H1 (cell line): Measurements from ENCODE around the gene FAM234A. TPM values are rescaled to one million over a fixed set of nuclear protein-coding genes. Genes with fewer than 3 reads are reported as not detected.

ENCODE experiments used
- CTCF ChIA-PET: fragments of 300-600 bp; sonication (Branson Sonifier 250); formaldehyde crosslinking; loops from one replicate; lab custom pipeline; 2021; ENCODE audit not compliant: partially characterized antibody; lab: Charles Lee
- POLR2A ChIA-PET: fragments of 300-600 bp; sonication (Branson Sonifier 250); formaldehyde crosslinking; loops from one replicate; lab custom pipeline; 2021; ENCODE audit warnings: inconsistent platforms; ENCODE audit not compliant: partially characterized antibody; lab: Charles Lee
- DNase-seq, 2 experiments: peaks; one replicate each; pipeline versions ENCODE4 v3.0.0 to v3.0.0-alpha.2; 2010 to 2022; ENCODE audit warnings: low spot score in 2 of 2, low read depth in 1 of 2, mixed read lengths in 1 of 2
- FAIRE-seq: peaks from 2 replicates; lab custom pipeline; 2011; peaks lifted over from hg19 to GRCh38; lab: Jason Lieb, UNC
- H2AFZ ChIP-seq: 2 replicates; pipeline ENCODE4 v1.8.1; 2012; ENCODE audit warnings: low read length, inconsistent platforms
- H2AK5ac ChIP-seq: 2 replicates; pipeline ENCODE4 v1.6.1; 2013; ENCODE audit warnings: low read depth, low read length
- H2BK120ac ChIP-seq: replicated peaks from 2 replicates; pipeline ENCODE3; 2013; ENCODE audit warnings: low read depth, low read length, inconsistent platforms
- H2BK12ac ChIP-seq: 2 replicates; pipeline ENCODE4 v1.6.1; 2013; ENCODE audit warnings: low read depth, low read length
- H2BK15ac ChIP-seq: 2 replicates; pipeline ENCODE4 v1.6.1; 2013; ENCODE audit warnings: low read length
- H2BK20ac ChIP-seq: 2 replicates; pipeline ENCODE4 v1.6.1; 2013; ENCODE audit warnings: low read length
- H2BK5ac ChIP-seq: 2 replicates; pipeline ENCODE4 v1.6.1; 2013; ENCODE audit warnings: low read depth, low read length
- H3K14ac ChIP-seq: 2 replicates; pipeline ENCODE4 v1.6.1; 2013; ENCODE audit warnings: inconsistent platforms; ENCODE audit not compliant: insufficient read length
- H3K18ac ChIP-seq: 2 replicates; pipeline ENCODE4 v1.6.1; 2013; ENCODE audit warnings: low read length; ENCODE audit errors: extremely low read depth
- H3K23ac ChIP-seq: 2 replicates; pipeline ENCODE4 v1.6.1; 2013; ENCODE audit warnings: inconsistent platforms; ENCODE audit not compliant: insufficient read length
- H3K23me2 ChIP-seq: 2 replicates; pipeline ENCODE4 v1.6.1; 2013; ENCODE audit warnings: low read depth, low read length
- H3K27ac ChIP-seq: 2 replicates; pipeline ENCODE4 v1.6.1; 2011; ENCODE audit warnings: low read depth, low read length, inconsistent platforms
- H3K27me3 ChIP-seq, 4 experiments: replicated peaks in 1 of 4; 1 replicate in 1 of 4; 2 replicates in 3 of 4; pipeline versions ENCODE4 v1.6.1 to v1.8.1; 2011 to 2013; ENCODE audit warnings: low read length in 3 of 4, mild to moderate bottlenecking in 3 of 4, inconsistent platforms in 2 of 4, mixed read lengths in 2 of 4, moderate library complexity in 1 of 4; ENCODE audit not compliant: control insufficient read depth in 3 of 4, insufficient read depth in 3 of 4; ENCODE audit errors: extremely low read depth in 1 of 4
- H3K36me3 ChIP-seq, 4 experiments: 2 replicates each; pipeline versions ENCODE4 v1.6.1 to v1.8.1; 2011 to 2013; ENCODE audit warnings: mild to moderate bottlenecking in 4 of 4, low read length in 3 of 4, moderate library complexity in 2 of 4, control low read depth in 1 of 4, inconsistent platforms in 1 of 4; ENCODE audit not compliant: insufficient read depth in 4 of 4, control insufficient read depth in 2 of 4
- H3K4ac ChIP-seq: replicated peaks from 2 replicates; pipeline ENCODE3; 2013; ENCODE audit warnings: low read length, low read depth, mixed read lengths, inconsistent platforms; ENCODE audit not compliant: insufficient read length
- H3K4me1 ChIP-seq, 4 experiments: replicated peaks in 1 of 4; 1 replicate in 1 of 4; 2 replicates in 3 of 4; pipeline versions ENCODE4 v1.6.1 to v1.8.1; 2011 to 2013; ENCODE audit warnings: low read length in 3 of 4, inconsistent platforms in 2 of 4, mixed read lengths in 1 of 4; ENCODE audit not compliant: insufficient read depth in 4 of 4, control insufficient read depth in 3 of 4
- H3K4me2 ChIP-seq, 2 experiments: 2 replicates each; pipeline versions ENCODE4 v1.6.1 to v1.8.1; 2011 to 2013; ENCODE audit warnings: low read depth in 2 of 2, low read length in 2 of 2, control low read depth in 1 of 2, inconsistent platforms in 1 of 2, mild to moderate bottlenecking in 1 of 2; ENCODE audit not compliant: insufficient read depth in 1 of 2
- H3K4me3 ChIP-seq, 4 experiments: fragments of 200-600, 300-600 bp in 1 of 4; sonication (generic), shearing (Covaris generic), sonication (Bioruptor Twin) in 1 of 4; 2 replicates each; pipeline versions ENCODE4 v1.5.1 to v1.8.1; 2011 to 2016; ENCODE audit warnings: low read length in 4 of 4, low read depth in 3 of 4, control low read depth in 2 of 4, inconsistent platforms in 2 of 4, mild to moderate bottlenecking in 2 of 4, mixed read lengths in 1 of 4, moderate library complexity in 1 of 4; ENCODE audit not compliant: insufficient read depth in 2 of 4; ENCODE audit errors: extremely low read depth in 1 of 4
- H3K56ac ChIP-seq: replicated peaks from 2 replicates; pipeline ENCODE3; 2013; ENCODE audit warnings: low read depth, mild to moderate bottlenecking, mixed read lengths, low read length, inconsistent platforms; ENCODE audit not compliant: insufficient read length
- H3K79me1 ChIP-seq: 2 replicates; pipeline ENCODE4 v1.6.1; 2013; ENCODE audit warnings: low read depth, low read length, control low read depth
- H3K79me2 ChIP-seq, 2 experiments: 2 replicates each; pipeline versions ENCODE4 v1.6.1 to v1.8.1; 2012 to 2013; ENCODE audit warnings: low read length in 2 of 2, mild to moderate bottlenecking in 2 of 2, inconsistent platforms in 1 of 2; ENCODE audit not compliant: insufficient read depth in 2 of 2, control insufficient read depth in 1 of 2
- H3K9ac ChIP-seq, 4 experiments: replicated peaks in 1 of 4; 1 replicate in 1 of 4; 2 replicates in 3 of 4; pipeline versions ENCODE4 v1.6.1 to v1.8.1; 2011 to 2013; ENCODE audit warnings: low read depth in 3 of 4, low read length in 3 of 4, control low read depth in 2 of 4, mild to moderate bottlenecking in 2 of 4, moderate library complexity in 2 of 4, inconsistent platforms in 1 of 4; ENCODE audit errors: extremely low read depth in 1 of 4
- H3K9me3 ChIP-seq, 2 experiments: 2 replicates each; pipeline versions ENCODE4 v1.6.1 to v1.8.1; 2012 to 2013; ENCODE audit warnings: mild to moderate bottlenecking in 2 of 2, moderate library complexity in 2 of 2, control low read depth in 1 of 2, inconsistent platforms in 1 of 2, low read depth in 1 of 2, low read length in 1 of 2, mixed read lengths in 1 of 2; ENCODE audit not compliant: insufficient read depth in 2 of 2
- H4K20me1 ChIP-seq, 2 experiments: replicated peaks in 1 of 2; 2 replicates each; pipeline versions ENCODE3 to v1.8.1; 2011 to 2013; ENCODE audit warnings: inconsistent platforms in 2 of 2, low read length in 2 of 2, mild to moderate bottlenecking in 1 of 2; ENCODE audit not compliant: insufficient read depth in 2 of 2, control insufficient read depth in 1 of 2
- H4K5ac ChIP-seq: 2 replicates; pipeline ENCODE4 v1.6.1; 2013; ENCODE audit warnings: low read length, low read depth, mixed read lengths, inconsistent platforms; ENCODE audit not compliant: insufficient read length
- H4K8ac ChIP-seq: 2 replicates; pipeline ENCODE4 v1.8.0; 2013; ENCODE audit warnings: mild to moderate bottlenecking, moderate library complexity, low read length, inconsistent platforms; ENCODE audit not compliant: insufficient read depth; ENCODE audit errors: extremely low read depth
- H4K91ac ChIP-seq: replicated peaks from 2 replicates; pipeline ENCODE3; 2013; ENCODE audit warnings: low read length, mixed read lengths, inconsistent platforms; ENCODE audit not compliant: insufficient read length
- CHD1 ChIP-seq: IDR thresholded peaks from 2 replicates; pipeline ENCODE4 v1.6.1; 2012; ENCODE audit warnings: low read depth, low read length, improper control_type of control experiment
- CTBP2 ChIP-seq: IDR thresholded peaks from 2 replicates; pipeline ENCODE4 v1.7.0; 2011; ENCODE audit warnings: borderline replicate concordance, mild to moderate bottlenecking, moderate library complexity, mixed read lengths, low read length; ENCODE audit not compliant: insufficient read depth, insufficient read length
- JUND ChIP-seq: IDR thresholded peaks from 2 replicates; pipeline ENCODE4 v1.6.1; 2011; ENCODE audit warnings: mild to moderate bottlenecking, improper control_type of control experiment, low read length
- KDM5A ChIP-seq: fragments of 200-600 bp; IDR thresholded peaks from 2 replicates; pipeline ENCODE4 v1.7.1; 2012; ENCODE audit warnings: mild to moderate bottlenecking, low read length, inconsistent platforms, mixed read lengths
- PHF8 ChIP-seq: fragments of 200-600 bp; sonication (generic); conservative IDR thresholded peaks from 2 replicates; pipeline ENCODE4 v1.7.1; 2012; ENCODE audit warnings: low read depth, mild to moderate bottlenecking, inconsistent platforms, low read length, moderate library complexity
- RNF2 ChIP-seq: fragments of 200-900, 300-1000 bp; sonication (generic); IDR thresholded peaks from 2 replicates; pipeline ENCODE4 v1.7.1; 2016; ENCODE audit warnings: borderline replicate concordance, low read depth, mild to moderate bottlenecking, antibody characterized with exemption, low read length; ENCODE audit not compliant: poor library complexity, severe bottlenecking; ENCODE audit errors: missing control alignments
- RXRA ChIP-seq: IDR thresholded peaks from 2 replicates; pipeline ENCODE4 v1.6.1; 2011; ENCODE audit warnings: low read depth, mild to moderate bottlenecking, low read length, moderate library complexity; ENCODE audit not compliant: insufficient read depth
- SRF ChIP-seq: IDR thresholded peaks from 2 replicates; pipeline ENCODE4 v1.6.1; 2011; ENCODE audit warnings: mild to moderate bottlenecking, low read depth, low read length, moderate library complexity
- SUZ12 ChIP-seq: fragments of 200-600 bp; sonication (generic); IDR thresholded peaks from 2 replicates; pipeline ENCODE4 v1.6.1; 2012; ENCODE audit warnings: mild to moderate bottlenecking, inconsistent platforms, low read length, moderate library complexity, mixed read lengths
- WGBS, 2 experiments: shearing (Covaris generic) in 1 of 2; methylation state at CpG; one replicate each; pipeline versions ENCODE4 v1.1.6 to v1.1.7; 2013 to 2015; ENCODE audit warnings: low lambda C conversion rate in 2 of 2, mixed read lengths in 2 of 2, inconsistent platforms in 1 of 2, low coverage in 1 of 2, missing lambda C conversion rate in 1 of 2; ENCODE audit not compliant: insufficient replicate concordance in 2 of 2, insufficient coverage in 1 of 2, insufficient read length in 1 of 2; ENCODE audit errors: extremely low coverage in 1 of 2, missing lambda C conversion rate in 1 of 2; 5-methylcytosine and 5-hydroxymethylcytosine counted together
- polyA plus RNA-seq, 7 experiments: library from polyadenylated mRNA; depleted of rRNA in 3 of 7; stranded (reverse) in 5 of 7; unstranded in 2 of 7; fragments of >200 nt in 5 of 7; fragments of 200-250 nt in 2 of 7; gene quantifications; 1 replicate in 5 of 7; 2 replicates in 1 of 7; 4 replicates in 1 of 7; pipeline versions ENCODE4 v1.2.1 to v1.2.3, GENCODE V29; 2011 to 2013; ENCODE audit warnings: missing spikeins in 2 of 7, mixed read lengths in 2 of 7
- total RNA-seq: library from RNA; stranded (reverse); fragmentation: NEBNext Ultra II Directional; extraction: Animal tissue kit (Norgen Biotek cat#: 25700); gene quantifications from 2 replicates; pipeline ENCODE4 v1.2.1, GENCODE V29; 2021
- TF ChIP-seq, protein P1 (sequence below): IDR thresholded peaks from 2 replicates; pipeline ENCODE4 v1.6.1; 2011; ENCODE audit warnings: low read length, improper control_type of control experiment

FAM234A gene
- total and polyA plus RNA-seq, 2 of the 8 experiments (the other 6 are each of a cell fraction or from before 2014, with no cell fraction given), result 80.6 to 104 TPM

GRCh38 chr16:283033-283805, 48.6 kb downstream of the FAM234A start, which contains the start of gene PDIA2:
Gene PDIA2, plus strand, starts transcription at chr16:283164. Its CDS starts 6 bp downstream, at chr16:283170.
- Histone ChIP-seq H2AK5ac (no peak within 1 kb of the TSS), H3K79me2 (no peaks in the 10 kb centered on the region), H2BK12ac (no peak within 1 kb of the TSS), H3K56ac (no peak within 1 kb of the TSS), H3K79me1 (no peaks in the 10 kb centered on the region), H4K91ac (no peak within 1 kb of the TSS), H3K4me3 (no peak within 1 kb of the TSS), H4K5ac (no peak within 1 kb of the TSS), H2BK15ac (no peak within 1 kb of the TSS), H3K27ac (no peak within 1 kb of the TSS), H3K36me3 (peaks cover 2 to 8% (median 4%) of the 10 kb centered on the region in 4 experiments; a peak in 5 of 8 replicates), H3K23me2 (peaks cover 6% of the 10 kb centered on the region; the same call in 1 of the 2 replicates), H3K4me2 (no peak within 1 kb of the TSS), H4K20me1 (peaks cover 0 to 2% of the 10 kb centered on the region in 2 experiments), H3K9me3 (peaks cover 0 to 5% of the 10 kb centered on the region in 2 experiments; a peak in 1 of 4 replicates), H3K9ac (no peak within 1 kb of the TSS), H3K27me3 (peaks cover 10 to 27% (median 22%) of the 10 kb centered on the region in 4 experiments), H3K23ac (no peak within 1 kb of the TSS), H3K18ac (no peak within 1 kb of the TSS), H2BK5ac (no peak within 1 kb of the TSS), H3K4me1 (peaks cover 0 to 3% (median 0%) of the 10 kb centered on the region in 4 experiments; a peak in 3 of 7 replicates), H3K4ac (no peak within 1 kb of the TSS), H2BK20ac (no peak within 1 kb of the TSS), H4K8ac (no peak within 1 kb of the TSS), H2BK120ac (no peak within 1 kb of the TSS), H3K14ac (no peak within 1 kb of the TSS), H2AFZ (no peak within 1 kb of the TSS)
- ChIA-PET CTCF (no interaction called here), POLR2A (interaction anchor here (0.6 to 3.3 kb wide), 3 partner anchors 14 to 90 kb away, joined by 3 to 13 read pairs (median 3); no protein-coding TSS in a partner anchor)
- FAIRE-seq, result no peak
- DNase-seq, result no peak
- WGBS, 2 experiments, result 87% methylated on average over 18 of the region's 25 CpGs; no CpG with 5 or more reads in 1 of the 2 experiments
- TF ChIP-seq RNF2, result no peak
- TF ChIP-seq SRF, result no peak
- TF ChIP-seq SUZ12, result no peak
- TF ChIP-seq PHF8, result no peak
- TF ChIP-seq CTBP2, result no peak
- TF ChIP-seq KDM5A, result no peak
- no peak for TF ChIP-seq JUND
- no peak for TF ChIP-seq RXRA
- TF ChIP-seq, protein P1, sequence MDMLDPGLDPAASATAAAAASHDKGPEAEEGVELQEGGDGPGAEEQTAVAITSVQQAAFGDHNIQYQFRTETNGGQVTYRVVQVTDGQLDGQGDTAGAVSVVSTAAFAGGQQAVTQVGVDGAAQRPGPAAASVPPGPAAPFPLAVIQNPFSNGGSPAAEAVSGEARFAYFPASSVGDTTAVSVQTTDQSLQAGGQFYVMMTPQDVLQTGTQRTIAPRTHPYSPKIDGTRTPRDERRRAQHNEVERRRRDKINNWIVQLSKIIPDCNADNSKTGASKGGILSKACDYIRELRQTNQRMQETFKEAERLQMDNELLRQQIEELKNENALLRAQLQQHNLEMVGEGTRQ, result no peak
- TF ChIP-seq CHD1, result no peak
